Astrocyte of the spinal cord (primary cell): ENCODE results near the gene CPT1B.

ENCODE experiments used
- DNase-seq: peaks from one replicate; pipeline ENCODE4 v3.0.0; 2011; ENCODE audit warnings: low read depth, low spot score
- H3K4me3 ChIP-seq: 2 replicates; pipeline ENCODE4 v1.5.1; 2011; ENCODE audit warnings: low read depth, mild to moderate bottlenecking, low read length, moderate library complexity
- CTCF ChIP-seq: IDR thresholded peaks from 2 replicates; pipeline ENCODE4 v1.5.1; 2012; ENCODE audit warnings: low read depth, mild to moderate bottlenecking, low read length, inconsistent platforms
- in situ Hi-C: cut with HindIII; loops from 2 replicates; pipeline ENCODE4 v1.10.0; 2017; ENCODE audit warnings: low sequenced_read_pairs

Gene CPT1B

DNA sequence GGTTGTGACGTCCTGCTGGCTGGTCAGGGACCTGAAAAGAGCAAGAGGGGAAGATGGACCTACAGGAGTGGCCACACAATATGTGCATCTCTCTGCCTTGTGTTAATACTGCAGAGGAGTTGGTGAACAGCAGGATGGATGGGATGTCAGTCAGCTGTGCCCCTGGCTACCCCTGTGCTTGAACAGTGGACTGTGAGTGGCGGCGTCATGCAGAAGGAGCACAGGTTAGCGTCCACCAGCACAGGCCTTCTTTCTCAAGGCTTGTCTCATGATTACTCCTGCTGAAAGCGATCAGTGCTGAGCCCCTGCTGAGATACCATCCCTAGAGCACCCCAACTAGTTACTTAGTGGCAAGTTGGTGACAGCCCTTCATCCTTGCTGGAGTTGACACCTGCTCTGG lies 8.2 kb upstream of the CPT1B start:
- H3K4me3 ChIP-seq: no peak overlapping the region
- TF ChIP-seq CTCF: no peak
- in situ Hi-C loops: no loop called here
- no peak for DNase-seq

GRCh38 chr22:50585781-50586180 lies 7.6 kb upstream of the CPT1B start:
- no peak for DNase-seq
- in situ Hi-C loops: no loop called here
- TF ChIP-seq CTCF: no peak
- H3K4me3 ChIP-seq: no peak overlapping the region

DNA sequence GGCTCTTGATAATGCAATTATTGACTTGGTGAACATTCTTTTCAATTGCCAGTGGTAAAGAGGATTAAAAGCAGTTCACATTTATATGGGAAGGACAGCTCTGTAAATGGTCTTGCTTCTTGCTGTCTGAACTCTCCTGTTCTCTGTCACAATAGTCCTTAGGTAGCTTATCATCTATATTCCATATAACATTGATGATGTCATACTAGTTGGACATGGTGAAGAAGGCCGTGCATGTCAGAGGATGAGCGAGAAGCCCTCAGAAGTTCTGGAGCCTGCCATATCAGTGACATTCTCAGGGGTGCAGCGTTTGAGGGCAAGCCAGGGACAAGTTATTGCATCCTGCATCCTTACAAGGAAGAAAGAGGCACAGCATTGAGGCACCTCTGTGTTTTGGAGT lies 7.0 kb upstream of the CPT1B start:
- in situ Hi-C loops: no loop called here
- TF ChIP-seq CTCF: no peak
- no peak for DNase-seq
- no peak overlapping the region for H3K4me3 ChIP-seq

DNA sequence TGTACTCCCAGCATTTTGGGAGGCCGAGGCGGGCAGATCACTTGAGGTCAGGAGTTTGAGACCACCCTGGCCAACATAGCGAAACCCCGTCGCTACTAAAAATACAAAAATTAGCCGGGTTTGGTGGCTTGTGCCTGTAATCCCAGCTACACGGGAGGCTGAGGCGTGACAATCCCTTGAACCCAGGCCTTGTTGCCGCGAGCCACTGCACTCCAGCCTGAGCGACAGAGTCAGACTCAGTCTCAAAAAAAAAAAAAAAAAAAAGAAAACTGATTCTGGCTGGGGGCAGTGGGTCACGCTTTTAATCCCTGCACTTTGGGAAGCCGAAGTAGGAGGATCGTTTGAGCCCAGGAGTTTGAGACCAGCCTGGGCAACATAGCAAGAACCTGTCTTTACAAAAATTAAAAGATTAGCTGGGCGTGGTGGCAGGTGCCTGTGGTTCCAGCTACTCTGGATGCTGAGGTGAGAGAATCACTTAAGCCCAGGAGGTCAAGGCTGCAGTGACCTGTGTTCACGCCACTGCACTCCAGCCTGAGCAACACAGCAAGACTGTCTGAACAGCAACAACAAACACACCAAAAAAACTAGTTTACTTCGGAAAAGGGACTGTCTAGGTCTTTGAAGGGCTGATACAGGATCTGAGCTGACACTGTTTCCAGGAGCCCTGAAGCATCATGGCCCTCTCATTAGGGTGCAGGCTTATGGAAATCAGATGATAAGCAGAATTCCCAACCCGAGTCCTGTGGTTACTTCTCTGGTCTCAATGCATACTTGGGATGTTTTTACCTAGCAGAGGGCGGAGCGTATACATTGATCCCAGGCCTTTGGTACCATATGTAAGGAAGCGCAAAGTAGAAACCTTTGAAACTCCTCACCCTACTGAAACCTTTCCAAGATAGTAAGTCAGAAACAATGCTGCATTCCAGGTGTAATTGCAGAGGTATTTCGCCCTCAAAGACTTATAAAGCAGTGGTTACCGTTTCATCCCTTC lies 6.2 kb upstream of the CPT1B start:
- no peak for DNase-seq
- in situ Hi-C loops: no loop called here
- no peak overlapping the region for H3K4me3 ChIP-seq

DNA sequence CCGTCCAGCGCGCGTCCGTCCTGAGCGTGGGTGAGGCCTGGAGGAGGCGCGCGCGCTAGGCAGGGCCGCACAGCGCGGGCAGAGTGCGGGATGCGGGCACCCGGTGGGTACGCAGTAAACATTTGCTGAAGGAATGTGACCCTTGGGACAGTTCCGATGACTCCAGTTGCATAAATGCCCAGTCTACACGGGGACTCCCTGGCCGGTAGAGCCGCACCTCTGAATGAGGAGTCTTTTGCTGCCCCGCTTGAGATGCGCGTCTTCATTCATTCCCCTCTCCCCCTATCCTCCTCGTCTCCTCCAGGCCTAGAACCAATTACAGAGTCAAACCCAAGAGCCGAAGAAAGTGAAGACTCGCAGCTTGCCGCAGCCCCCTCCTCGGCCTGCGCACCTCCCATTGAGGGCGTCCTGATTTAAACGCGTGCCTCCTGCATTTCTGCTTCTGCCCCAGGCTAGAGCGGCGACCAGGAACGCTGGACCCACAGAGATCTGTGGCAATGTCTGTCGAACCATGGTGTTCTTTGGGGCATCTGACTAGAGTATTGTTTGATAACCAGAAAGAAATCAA lies 5.2 kb upstream of the CPT1B start:
- peak; percentile 30 for TF ChIP-seq CTCF
- no peak for DNase-seq
- H3K4me3 ChIP-seq: peak overlapping the region; percentile 65
- in situ Hi-C loops: no loop called here

More for the DNA sequence above, 6.2 kb upstream of the CPT1B start:
- TF ChIP-seq CTCF: no peak

DNA sequence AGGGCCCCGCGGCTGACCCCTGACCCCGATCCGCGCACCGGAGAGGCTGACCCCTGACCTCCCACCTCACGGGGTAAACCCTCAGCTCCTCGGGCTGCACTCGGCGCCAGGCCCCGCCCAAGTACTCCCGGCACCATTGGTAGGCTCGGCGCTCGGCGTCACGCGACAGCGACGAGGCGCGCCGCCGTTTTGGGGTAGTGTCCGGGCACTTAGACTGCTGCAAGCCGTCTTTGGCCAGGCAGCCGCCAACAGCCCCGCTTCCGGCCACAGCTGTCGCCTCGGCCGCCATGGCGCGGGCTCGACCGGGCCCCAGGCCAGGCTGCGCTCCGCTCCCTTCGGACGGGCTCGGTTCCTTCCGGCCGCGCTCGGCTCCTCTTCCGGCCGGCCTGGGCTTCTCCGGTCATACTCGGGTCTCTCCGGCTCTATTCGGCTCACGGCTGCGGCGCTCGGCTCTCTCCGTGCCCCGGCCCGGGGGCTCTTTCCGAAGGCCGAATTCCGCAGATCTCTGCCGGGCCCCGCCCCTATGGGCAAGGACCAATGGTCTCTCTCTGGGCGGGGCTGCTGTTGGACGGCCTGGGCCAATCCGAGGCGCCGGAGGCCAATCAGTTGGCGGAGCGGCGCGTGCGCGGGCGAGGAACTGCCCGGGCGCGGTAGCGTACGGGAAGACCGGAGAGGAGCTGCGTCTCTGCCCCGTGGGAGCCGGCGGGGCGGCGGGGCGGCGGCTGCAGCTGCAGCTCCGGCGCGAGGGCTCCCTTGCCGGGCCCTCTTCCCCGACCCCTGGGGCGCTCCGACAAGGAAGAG lies 4.5 kb upstream of the CPT1B start, which contains the start of gene CHKB:
Gene CHKB (minus strand): TSS at position 357 of the 801 bp plus-strand sequence. CDS start 68 bp downstream, at position 289.
- TF ChIP-seq CTCF: no peak
- peak within 1 kb of the TSS; percentile 82 for H3K4me3 ChIP-seq
- peak; percentile 98 for DNase-seq
- in situ Hi-C loops: no loop called here
